Measurements from ENCODE around the gene CPSF4.

CPSF4 gene

GRCh38 chr7:99505324-99505662, 66.5 kb downstream of the CPSF4 start:
- peak overlapping the region; percentile 90 for H3K4me3 ChIP-seq (ENCODE audit: low read depth, low read length)
- DNase-seq (ENCODE audit: low read depth): no peak
- no peak for TF ChIP-seq CTCF (IDR thresholded peaks at IDR 0.05; ENCODE audit: insufficient read depth, low read depth, low read length, missing control alignments)

Data from GM12865 (cell line).